H1 (cell line): Measurements from ENCODE around the gene ARID4B. TPM values are rescaled to one million over a fixed set of nuclear protein-coding genes. Genes with fewer than 3 reads are reported as not detected.
"Not testable (repeated sequence)": the region's sequence is repeated elsewhere in the genome, so short reads cannot be mapped to it uniquely, and the experiment has no call there.

ENCODE experiments used
- CTCF ChIA-PET: fragments of 300-600 bp; sonication (Branson Sonifier 250); formaldehyde crosslinking; loops from one replicate; lab custom pipeline; 2021; ENCODE audit not compliant: partially characterized antibody; lab: Charles Lee
- POLR2A ChIA-PET: fragments of 300-600 bp; sonication (Branson Sonifier 250); formaldehyde crosslinking; loops from one replicate; lab custom pipeline; 2021; ENCODE audit warnings: inconsistent platforms; ENCODE audit not compliant: partially characterized antibody; lab: Charles Lee
- DNase-seq, 2 experiments: peaks; one replicate each; pipeline versions ENCODE4 v3.0.0 to v3.0.0-alpha.2; 2010 to 2022; ENCODE audit warnings: low spot score in 2 of 2, low read depth in 1 of 2, mixed read lengths in 1 of 2
- FAIRE-seq: peaks from 2 replicates; lab custom pipeline; 2011; peaks lifted over from hg19 to GRCh38; lab: Jason Lieb, UNC
- H2AFZ ChIP-seq: 2 replicates; pipeline ENCODE4 v1.8.1; 2012; ENCODE audit warnings: low read length, inconsistent platforms
- H2AK5ac ChIP-seq: 2 replicates; pipeline ENCODE4 v1.6.1; 2013; ENCODE audit warnings: low read depth, low read length
- H2BK120ac ChIP-seq: replicated peaks from 2 replicates; pipeline ENCODE3; 2013; ENCODE audit warnings: low read depth, low read length, inconsistent platforms
- H2BK12ac ChIP-seq: 2 replicates; pipeline ENCODE4 v1.6.1; 2013; ENCODE audit warnings: low read depth, low read length
- H2BK15ac ChIP-seq: 2 replicates; pipeline ENCODE4 v1.6.1; 2013; ENCODE audit warnings: low read length
- H2BK20ac ChIP-seq: 2 replicates; pipeline ENCODE4 v1.6.1; 2013; ENCODE audit warnings: low read length
- H2BK5ac ChIP-seq: 2 replicates; pipeline ENCODE4 v1.6.1; 2013; ENCODE audit warnings: low read depth, low read length
- H3K14ac ChIP-seq: 2 replicates; pipeline ENCODE4 v1.6.1; 2013; ENCODE audit warnings: inconsistent platforms; ENCODE audit not compliant: insufficient read length
- H3K18ac ChIP-seq: 2 replicates; pipeline ENCODE4 v1.6.1; 2013; ENCODE audit warnings: low read length; ENCODE audit errors: extremely low read depth
- H3K23ac ChIP-seq: 2 replicates; pipeline ENCODE4 v1.6.1; 2013; ENCODE audit warnings: inconsistent platforms; ENCODE audit not compliant: insufficient read length
- H3K23me2 ChIP-seq: 2 replicates; pipeline ENCODE4 v1.6.1; 2013; ENCODE audit warnings: low read depth, low read length
- H3K27ac ChIP-seq: 2 replicates; pipeline ENCODE4 v1.6.1; 2011; ENCODE audit warnings: low read depth, low read length, inconsistent platforms
- H3K27me3 ChIP-seq, 4 experiments: replicated peaks in 1 of 4; 1 replicate in 1 of 4; 2 replicates in 3 of 4; pipeline versions ENCODE4 v1.6.1 to v1.8.1; 2011 to 2013; ENCODE audit warnings: low read length in 3 of 4, mild to moderate bottlenecking in 3 of 4, inconsistent platforms in 2 of 4, mixed read lengths in 2 of 4, moderate library complexity in 1 of 4; ENCODE audit not compliant: control insufficient read depth in 3 of 4, insufficient read depth in 3 of 4; ENCODE audit errors: extremely low read depth in 1 of 4
- H3K36me3 ChIP-seq, 4 experiments: 2 replicates each; pipeline versions ENCODE4 v1.6.1 to v1.8.1; 2011 to 2013; ENCODE audit warnings: mild to moderate bottlenecking in 4 of 4, low read length in 3 of 4, moderate library complexity in 2 of 4, control low read depth in 1 of 4, inconsistent platforms in 1 of 4; ENCODE audit not compliant: insufficient read depth in 4 of 4, control insufficient read depth in 2 of 4
- H3K4ac ChIP-seq: replicated peaks from 2 replicates; pipeline ENCODE3; 2013; ENCODE audit warnings: low read length, low read depth, mixed read lengths, inconsistent platforms; ENCODE audit not compliant: insufficient read length
- H3K4me1 ChIP-seq, 4 experiments: replicated peaks in 1 of 4; 1 replicate in 1 of 4; 2 replicates in 3 of 4; pipeline versions ENCODE4 v1.6.1 to v1.8.1; 2011 to 2013; ENCODE audit warnings: low read length in 3 of 4, inconsistent platforms in 2 of 4, mixed read lengths in 1 of 4; ENCODE audit not compliant: insufficient read depth in 4 of 4, control insufficient read depth in 3 of 4
- H3K4me2 ChIP-seq, 2 experiments: 2 replicates each; pipeline versions ENCODE4 v1.6.1 to v1.8.1; 2011 to 2013; ENCODE audit warnings: low read depth in 2 of 2, low read length in 2 of 2, control low read depth in 1 of 2, inconsistent platforms in 1 of 2, mild to moderate bottlenecking in 1 of 2; ENCODE audit not compliant: insufficient read depth in 1 of 2
- H3K4me3 ChIP-seq, 4 experiments: fragments of 200-600, 300-600 bp in 1 of 4; sonication (generic), shearing (Covaris generic), sonication (Bioruptor Twin) in 1 of 4; 2 replicates each; pipeline versions ENCODE4 v1.5.1 to v1.8.1; 2011 to 2016; ENCODE audit warnings: low read length in 4 of 4, low read depth in 3 of 4, control low read depth in 2 of 4, inconsistent platforms in 2 of 4, mild to moderate bottlenecking in 2 of 4, mixed read lengths in 1 of 4, moderate library complexity in 1 of 4; ENCODE audit not compliant: insufficient read depth in 2 of 4; ENCODE audit errors: extremely low read depth in 1 of 4
- H3K56ac ChIP-seq: replicated peaks from 2 replicates; pipeline ENCODE3; 2013; ENCODE audit warnings: low read depth, mild to moderate bottlenecking, mixed read lengths, low read length, inconsistent platforms; ENCODE audit not compliant: insufficient read length
- H3K79me1 ChIP-seq: 2 replicates; pipeline ENCODE4 v1.6.1; 2013; ENCODE audit warnings: low read depth, low read length, control low read depth
- H3K79me2 ChIP-seq, 2 experiments: 2 replicates each; pipeline versions ENCODE4 v1.6.1 to v1.8.1; 2012 to 2013; ENCODE audit warnings: low read length in 2 of 2, mild to moderate bottlenecking in 2 of 2, inconsistent platforms in 1 of 2; ENCODE audit not compliant: insufficient read depth in 2 of 2, control insufficient read depth in 1 of 2
- H3K9ac ChIP-seq, 4 experiments: replicated peaks in 1 of 4; 1 replicate in 1 of 4; 2 replicates in 3 of 4; pipeline versions ENCODE4 v1.6.1 to v1.8.1; 2011 to 2013; ENCODE audit warnings: low read depth in 3 of 4, low read length in 3 of 4, control low read depth in 2 of 4, mild to moderate bottlenecking in 2 of 4, moderate library complexity in 2 of 4, inconsistent platforms in 1 of 4; ENCODE audit errors: extremely low read depth in 1 of 4
- H3K9me3 ChIP-seq, 2 experiments: 2 replicates each; pipeline versions ENCODE4 v1.6.1 to v1.8.1; 2012 to 2013; ENCODE audit warnings: mild to moderate bottlenecking in 2 of 2, moderate library complexity in 2 of 2, control low read depth in 1 of 2, inconsistent platforms in 1 of 2, low read depth in 1 of 2, low read length in 1 of 2, mixed read lengths in 1 of 2; ENCODE audit not compliant: insufficient read depth in 2 of 2
- H4K20me1 ChIP-seq, 2 experiments: replicated peaks in 1 of 2; 2 replicates each; pipeline versions ENCODE3 to v1.8.1; 2011 to 2013; ENCODE audit warnings: inconsistent platforms in 2 of 2, low read length in 2 of 2, mild to moderate bottlenecking in 1 of 2; ENCODE audit not compliant: insufficient read depth in 2 of 2, control insufficient read depth in 1 of 2
- H4K5ac ChIP-seq: 2 replicates; pipeline ENCODE4 v1.6.1; 2013; ENCODE audit warnings: low read length, low read depth, mixed read lengths, inconsistent platforms; ENCODE audit not compliant: insufficient read length
- H4K8ac ChIP-seq: 2 replicates; pipeline ENCODE4 v1.8.0; 2013; ENCODE audit warnings: mild to moderate bottlenecking, moderate library complexity, low read length, inconsistent platforms; ENCODE audit not compliant: insufficient read depth; ENCODE audit errors: extremely low read depth
- H4K91ac ChIP-seq: replicated peaks from 2 replicates; pipeline ENCODE3; 2013; ENCODE audit warnings: low read length, mixed read lengths, inconsistent platforms; ENCODE audit not compliant: insufficient read length
- WGBS, 2 experiments: shearing (Covaris generic) in 1 of 2; methylation state at CpG; one replicate each; pipeline versions ENCODE4 v1.1.6 to v1.1.7; 2013 to 2015; ENCODE audit warnings: low lambda C conversion rate in 2 of 2, mixed read lengths in 2 of 2, inconsistent platforms in 1 of 2, low coverage in 1 of 2, missing lambda C conversion rate in 1 of 2; ENCODE audit not compliant: insufficient replicate concordance in 2 of 2, insufficient coverage in 1 of 2, insufficient read length in 1 of 2; ENCODE audit errors: extremely low coverage in 1 of 2, missing lambda C conversion rate in 1 of 2; 5-methylcytosine and 5-hydroxymethylcytosine counted together
- polyA plus RNA-seq, 7 experiments: library from polyadenylated mRNA; depleted of rRNA in 3 of 7; stranded (reverse) in 5 of 7; unstranded in 2 of 7; fragments of >200 nt in 5 of 7; fragments of 200-250 nt in 2 of 7; gene quantifications; 1 replicate in 5 of 7; 2 replicates in 1 of 7; 4 replicates in 1 of 7; pipeline versions ENCODE4 v1.2.1 to v1.2.3, GENCODE V29; 2011 to 2013; ENCODE audit warnings: missing spikeins in 2 of 7, mixed read lengths in 2 of 7
- total RNA-seq: library from RNA; stranded (reverse); fragmentation: NEBNext Ultra II Directional; extraction: Animal tissue kit (Norgen Biotek cat#: 25700); gene quantifications from 2 replicates; pipeline ENCODE4 v1.2.1, GENCODE V29; 2021

Gene ARID4B
- total and polyA plus RNA-seq, 2 of the 8 experiments (the other 6 are each of a cell fraction or from before 2014, with no cell fraction given), result 5.1 to 28.8 TPM

DNA sequence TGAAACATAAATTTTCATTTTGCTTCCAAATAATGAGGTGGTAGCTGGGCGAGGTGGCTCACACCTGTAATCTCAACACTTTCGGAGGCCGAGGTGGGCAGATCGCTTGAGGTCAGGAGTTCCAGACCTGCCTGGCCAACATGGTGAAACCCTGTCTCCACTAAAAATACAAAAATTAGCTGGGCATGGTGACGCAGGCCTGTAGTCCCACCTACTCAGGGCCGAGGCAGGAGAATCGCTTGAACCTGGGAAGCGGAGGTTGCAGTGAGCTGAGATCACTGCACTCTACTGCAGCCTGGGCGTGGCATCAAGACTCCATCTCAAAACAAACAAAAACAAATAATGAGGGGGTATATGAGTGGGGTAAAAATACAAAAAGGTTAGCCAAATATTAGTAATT, 168.0 kb downstream of the ARID4B start:
- Histone ChIP-seq H3K4me2 (peak overlapping the region; percentile 63 to 94), H3K4me3 (peak overlapping the region; percentile 81 to 99 (median 94); a peak in 4 of 8 replicates), H3K79me2 (peaks cover 0 to 27% of the 10 kb centered on the region in 2 experiments; a peak in 2 of 4 replicates), H3K36me3 (peaks cover 17 to 32% (median 26%) of the 10 kb centered on the region in 4 experiments)
- not testable (repeated sequence) for H3K4ac ChIP-seq, H3K23ac ChIP-seq, FAIRE-seq, H4K91ac ChIP-seq, H4K8ac ChIP-seq, H4K5ac ChIP-seq, H2BK20ac ChIP-seq, H3K23me2 ChIP-seq, H3K27ac ChIP-seq, H2BK120ac ChIP-seq, H2BK5ac ChIP-seq, H3K79me1 ChIP-seq, H2AK5ac ChIP-seq, H3K14ac ChIP-seq, DNase-seq, H3K18ac ChIP-seq, H3K56ac ChIP-seq, H2BK12ac ChIP-seq, H2BK15ac ChIP-seq, H3K9me3 ChIP-seq, H3K27me3 ChIP-seq, H4K20me1 ChIP-seq, H3K9ac ChIP-seq, H3K4me1 ChIP-seq, H2AFZ ChIP-seq
- ChIA-PET POLR2A (interaction anchor here (0.5 to 2.5 kb wide), 8 partner anchors 10 to 1104 kb away, joined by 3 to 14 read pairs (median 4); no protein-coding TSS in a partner anchor), CTCF (interaction anchor here (0.7 kb wide), 2 partner anchors 25 to 38 kb away, joined by 3 to 4 read pairs; no protein-coding TSS in a partner anchor)
- 90% methylated on average over 9 of the region's 9 CpGs; no CpG with 5 or more reads in 1 of the 2 experiments for WGBS, 2 experiments

DNA sequence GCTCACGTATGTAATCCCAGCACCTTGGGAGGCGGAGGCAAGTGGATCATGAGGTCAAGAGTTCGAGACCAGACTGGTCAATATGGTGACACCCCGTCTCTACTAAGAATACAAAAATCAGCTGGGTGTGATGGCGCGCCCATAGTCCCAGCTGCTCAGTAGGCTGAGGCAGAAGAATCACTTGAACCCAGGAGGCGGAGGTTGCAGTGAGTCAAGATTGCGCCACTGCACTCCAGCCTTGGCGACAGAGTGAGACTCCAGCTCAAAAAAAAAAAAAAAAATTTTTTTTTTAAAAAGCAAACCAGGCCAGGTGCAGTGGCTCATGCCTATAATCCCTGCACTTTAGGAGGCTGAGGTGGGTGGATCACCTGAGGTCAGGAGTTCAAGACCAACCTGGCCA, 168.7 kb downstream of the ARID4B start:
- Histone ChIP-seq H3K36me3 (peaks cover 17 to 38% (median 33%) of the 10 kb centered on the region in 4 experiments), H3K79me2 (peaks cover 0 to 27% of the 10 kb centered on the region in 2 experiments; a peak in 2 of 4 replicates)
- H3K4me1 ChIP-seq, H3K79me1 ChIP-seq, H4K20me1 ChIP-seq, H3K23ac ChIP-seq, H3K4me2 ChIP-seq, H2BK15ac ChIP-seq, H3K23me2 ChIP-seq, H2BK20ac ChIP-seq, H2BK5ac ChIP-seq, H3K56ac ChIP-seq, H3K4ac ChIP-seq, H3K27ac ChIP-seq, H2AFZ ChIP-seq, FAIRE-seq, H4K8ac ChIP-seq, H4K5ac ChIP-seq, H3K9ac ChIP-seq, H3K27me3 ChIP-seq, H2BK120ac ChIP-seq, H2AK5ac ChIP-seq, H3K4me3 ChIP-seq, H3K14ac ChIP-seq, H3K9me3 ChIP-seq, H2BK12ac ChIP-seq, H4K91ac ChIP-seq, H3K18ac ChIP-seq, DNase-seq: not testable (repeated sequence)
- ChIA-PET POLR2A (interaction anchor here (0.6 to 2.5 kb wide), 10 partner anchors 9 to 880 kb away, joined by 3 to 14 read pairs (median 3); partner anchors contain the start of gene TOMM20), CTCF (interaction anchor here (0.7 to 0.9 kb wide), 3 partner anchors 26 to 183 kb away, joined by 3 to 5 read pairs (median 3); no protein-coding TSS in a partner anchor)
- WGBS, 2 experiments, result 95% methylated on average over 6 of the region's 9 CpGs; no CpG with 5 or more reads in 1 of the 2 experiments
